CD4-positive, alpha-beta memory T cell (primary cell): Measurements from ENCODE around the gene TTC7B. TPM values are rescaled to one million over a fixed set of nuclear protein-coding genes. Genes with fewer than 3 reads are reported as not detected.

Experiments
- CTCF ChIA-PET: fragments of 350-600 bp; sonication (Branson Sonifier 250); formaldehyde crosslinking; loops from one replicate; lab custom pipeline; 2021; ENCODE audit warnings: inconsistent platforms; ENCODE audit not compliant: partially characterized antibody; lab: Charles Lee
- POLR2A ChIA-PET: fragments of 350-600 bp; sonication (Branson Sonifier 250); formaldehyde crosslinking; loops from one replicate; lab custom pipeline; 2021; ENCODE audit not compliant: partially characterized antibody; lab: Charles Lee
- DNase-seq, 5 donors: peaks; one replicate each; pipeline versions ENCODE4 v3.0.0 to v3.0.0-alpha.2; 2020 to 2022; ENCODE audit warnings: mixed read lengths in 1 of 5
- H3K27ac ChIP-seq: one replicate; pipeline ENCODE4 v1.7.0; 2013; ENCODE audit warnings: low read depth, low read length
- H3K27me3 ChIP-seq: 2 replicates; pipeline ENCODE4 v1.7.0; 2013; ENCODE audit warnings: mild to moderate bottlenecking, low read length, moderate library complexity; ENCODE audit not compliant: insufficient read depth
- H3K36me3 ChIP-seq: 2 replicates; pipeline ENCODE4 v1.7.0; 2013; ENCODE audit warnings: mild to moderate bottlenecking, low read length, moderate library complexity; ENCODE audit not compliant: insufficient read depth
- H3K4me1 ChIP-seq: 2 replicates; pipeline ENCODE4 v1.7.0; 2013; ENCODE audit warnings: mild to moderate bottlenecking, low read length, moderate library complexity; ENCODE audit not compliant: insufficient read depth
- H3K4me3 ChIP-seq, 2 donors: one replicate each; pipeline ENCODE4 v1.7.0; 2013; ENCODE audit warnings: low read length in 2 of 2, mild to moderate bottlenecking in 1 of 2
- H3K9me3 ChIP-seq, 2 donors: one replicate each; pipeline ENCODE4 v1.7.0; 2013; ENCODE audit warnings: low read length in 2 of 2, control low read depth in 1 of 2; ENCODE audit not compliant: control insufficient read depth in 1 of 2
- H3K27ac Mint-ChIP-seq, 7 donors: one replicate each; pipeline ENCODE4 v1.8.0; 2020 to 2021; ENCODE audit warnings: mixed read lengths in 7 of 7, mild to moderate bottlenecking in 6 of 7, inconsistent platforms in 3 of 7, moderate library complexity in 3 of 7
- H3K27me3 Mint-ChIP-seq, 2 donors: one replicate each; pipeline ENCODE4 v1.8.0; 2020 to 2021; ENCODE audit warnings: mixed read lengths in 2 of 2
- H3K36me3 Mint-ChIP-seq, 2 donors: one replicate each; pipeline ENCODE4 v1.8.0; 2020 to 2021; ENCODE audit warnings: mixed read lengths in 2 of 2, inconsistent platforms in 1 of 2, mild to moderate bottlenecking in 1 of 2
- H3K4me1 Mint-ChIP-seq, 4 donors: one replicate each; pipeline ENCODE4 v1.8.0; 2020 to 2021; ENCODE audit warnings: mixed read lengths in 4 of 4, mild to moderate bottlenecking in 1 of 4
- H3K4me3 Mint-ChIP-seq, 8 donors: one replicate each; pipeline ENCODE4 v1.8.0; 2020 to 2021; ENCODE audit warnings: mixed read lengths in 8 of 8, mild to moderate bottlenecking in 7 of 8, moderate library complexity in 6 of 8, inconsistent platforms in 3 of 8
- H3K9me3 Mint-ChIP-seq, 8 donors: one replicate each; pipeline ENCODE4 v1.8.0; 2020 to 2021; ENCODE audit warnings: mixed read lengths in 8 of 8, mild to moderate bottlenecking in 5 of 8, inconsistent platforms in 3 of 8, moderate library complexity in 1 of 8
- intact Hi-C: fragments of 100-400 bp; cut with micrococcal nuclease; formaldehyde crosslinking; loops from one replicate; pipeline ENCODE4 v1.15.1; 2023
- polyA plus RNA-seq, 2 donors: library from polyadenylated mRNA; unstranded; fragments of 300-500 nt; fragmentation: Illumina TruSeq; gene quantifications; one replicate each; pipeline ENCODE4 v1.2.3, GENCODE V29; 2021
- total RNA-seq, 2 experiments: library from RNA; stranded (reverse); gene quantifications; one replicate each; pipeline ENCODE4 v1.2.3, GENCODE V29; 2021

TTC7B gene
- total and polyA plus RNA-seq, 4 experiments from 2014 or later = 0.30 to 1.9 (median 1.5) TPM; not detected in 1

GRCh38 chr14:90544971-90545370 lies 271.3 kb downstream of the TTC7B start:
- H3K27me3 Mint-ChIP-seq = no peaks in the 10 kb centered on the region

GRCh38 chr14:90544566-90544965 lies 271.7 kb downstream of the TTC7B start:
- Histone ChIP-seq H3K9me3 (no peaks in the 10 kb centered on the region), H3K4me1 (no peaks in the 10 kb centered on the region), H3K27ac (no peak overlapping the region), H3K4me3 (no peak overlapping the region), H3K27me3 (no peaks in the 10 kb centered on the region), H3K36me3 (no peaks in the 10 kb centered on the region)
- intact Hi-C loops = no loop called here
- POLR2A ChIA-PET = no interaction called here
- Mint-ChIP-seq H3K9me3 (no peaks in the 10 kb centered on the region), H3K27me3 (no peaks in the 10 kb centered on the region), H3K36me3 (no peaks in the 10 kb centered on the region), H3K4me3 (no peak overlapping the region), H3K4me1 (no peaks in the 10 kb centered on the region), H3K27ac (no peak overlapping the region)
- DNase-seq = no peak
- CTCF ChIA-PET = no interaction called here

More at GRCh38 chr14:90544971-90545370, 271.3 kb downstream of the TTC7B start:
- Mint-ChIP-seq H3K4me1 (no peaks in the 10 kb centered on the region), H3K36me3 (no peaks in the 10 kb centered on the region), H3K9me3 (no peaks in the 10 kb centered on the region), H3K27ac (no peak overlapping the region), H3K4me3 (no peak overlapping the region)
- Histone ChIP-seq H3K9me3 (no peaks in the 10 kb centered on the region), H3K27ac (no peak overlapping the region), H3K27me3 (no peaks in the 10 kb centered on the region), H3K4me3 (no peak overlapping the region), H3K36me3 (no peaks in the 10 kb centered on the region), H3K4me1 (no peaks in the 10 kb centered on the region)
- ChIA-PET CTCF (no interaction called here), POLR2A (no interaction called here)
- DNase-seq = no peak
- intact Hi-C loops = no loop called here

DNA sequence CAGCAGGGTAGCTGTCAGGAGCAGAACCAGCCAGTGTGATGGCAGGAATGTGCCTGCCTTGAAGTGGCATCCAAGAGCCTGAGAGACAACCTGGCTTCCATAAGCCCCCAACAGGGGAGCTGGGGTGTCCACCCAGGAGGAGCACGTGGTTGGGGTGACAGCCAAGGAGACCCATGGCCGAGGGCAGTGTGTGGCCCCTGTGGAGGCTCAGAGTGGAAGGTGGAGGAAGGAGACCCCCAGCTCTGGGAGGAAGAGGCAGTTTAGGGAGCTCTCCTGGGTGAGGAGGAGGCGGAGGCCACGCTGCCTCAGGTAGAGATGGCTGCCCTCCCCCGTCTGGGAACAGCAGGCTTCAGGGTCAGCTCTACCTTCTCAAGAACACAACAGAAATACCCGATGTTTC lies 272.4 kb downstream of the TTC7B start:
- no peaks in the 10 kb centered on the region for H3K4me1 ChIP-seq
- no peak overlapping the region for H3K27ac ChIP-seq
- H3K27me3 Mint-ChIP-seq = no peaks in the 10 kb centered on the region
- no peaks in the 10 kb centered on the region for H3K36me3 ChIP-seq
- no peak overlapping the region for H3K4me3 ChIP-seq
- H3K27me3 ChIP-seq = no peaks in the 10 kb centered on the region
- H3K36me3 Mint-ChIP-seq = no peaks in the 10 kb centered on the region
- intact Hi-C loops = no loop called here
- H3K27ac Mint-ChIP-seq = no peak overlapping the region
- CTCF ChIA-PET = no interaction called here
- H3K4me3 Mint-ChIP-seq = no peak overlapping the region
- no peaks in the 10 kb centered on the region for H3K4me1 Mint-ChIP-seq
- no peaks in the 10 kb centered on the region for H3K9me3 Mint-ChIP-seq
- no peak for DNase-seq
- POLR2A ChIA-PET = no interaction called here
- H3K9me3 ChIP-seq = no peaks in the 10 kb centered on the region

DNA sequence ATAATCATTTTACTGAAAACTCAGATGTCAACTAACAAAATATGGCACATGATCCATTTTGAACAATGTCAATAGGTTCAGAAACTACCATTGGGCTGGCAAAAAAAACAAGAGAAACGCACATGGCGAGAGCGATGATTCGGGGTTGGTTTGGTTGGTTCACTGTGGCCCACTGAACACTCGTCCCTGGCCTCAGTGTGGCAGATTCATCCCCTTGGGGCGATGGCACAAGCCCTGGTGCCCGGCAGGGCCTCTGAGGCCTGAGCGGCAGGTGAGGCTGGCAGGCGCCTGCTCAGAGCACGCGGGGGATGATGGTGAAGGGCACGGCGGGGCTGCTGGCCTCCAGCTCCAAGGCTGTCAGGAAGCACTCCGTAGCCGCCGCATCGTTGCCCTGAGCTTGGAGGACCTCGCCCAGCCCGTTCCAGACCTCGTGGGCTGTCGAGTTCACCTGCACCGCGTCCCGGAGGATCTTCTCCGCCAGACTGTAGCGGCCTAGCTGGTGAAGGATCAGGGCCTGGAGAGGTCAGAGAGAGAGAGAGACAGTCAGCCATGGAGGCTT lies 275.1 kb downstream of the TTC7B start:
- no peaks in the 10 kb centered on the region for H3K4me1 Mint-ChIP-seq
- Histone ChIP-seq H3K9me3 (no peaks in the 10 kb centered on the region), H3K27me3 (no peaks in the 10 kb centered on the region), H3K4me1 (no peaks in the 10 kb centered on the region), H3K27ac (no peak overlapping the region), H3K36me3 (no peaks in the 10 kb centered on the region), H3K4me3 (no peak overlapping the region)
- H3K36me3 Mint-ChIP-seq = no peaks in the 10 kb centered on the region
- CTCF ChIA-PET = no interaction called here
- DNase-seq = no peak
- no peak overlapping the region for H3K4me3 Mint-ChIP-seq
- no peaks in the 10 kb centered on the region for H3K27me3 Mint-ChIP-seq
- H3K27ac Mint-ChIP-seq = no peak overlapping the region
- H3K9me3 Mint-ChIP-seq = no peaks in the 10 kb centered on the region
- intact Hi-C loops = no loop called here
- POLR2A ChIA-PET = no interaction called here

GRCh38 chr14:90540437-90540836 lies 275.8 kb downstream of the TTC7B start:
- intact Hi-C loops = no loop called here
- POLR2A ChIA-PET = no interaction called here

DNA sequence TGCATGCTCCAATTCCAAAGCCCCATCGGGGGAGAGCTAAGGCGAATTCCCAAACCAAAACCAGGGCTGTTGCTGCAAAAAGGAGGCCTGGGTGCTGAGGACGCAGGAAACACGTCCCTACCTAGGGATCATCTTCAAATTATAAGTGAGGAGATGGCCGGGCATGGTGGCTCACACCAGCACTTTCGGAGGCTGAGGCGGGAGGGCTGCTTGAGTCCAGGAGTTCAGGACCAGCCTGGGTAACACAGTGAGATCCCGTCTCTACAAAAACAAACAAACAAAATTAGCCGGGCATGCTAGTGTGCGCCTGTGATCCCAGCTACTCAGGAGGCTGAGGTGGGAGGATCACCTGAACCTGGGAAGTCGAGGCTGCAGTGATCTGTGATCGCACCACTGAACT lies 276.2 kb downstream of the TTC7B start:
- DNase-seq = no peak
- POLR2A ChIA-PET = no interaction called here
- H3K27ac ChIP-seq = no peak overlapping the region
- Mint-ChIP-seq H3K27me3 (no peaks in the 10 kb centered on the region), H3K36me3 (no peaks in the 10 kb centered on the region), H3K4me3 (no peak overlapping the region), H3K27ac (no peak overlapping the region), H3K9me3 (no peaks in the 10 kb centered on the region), H3K4me1 (no peaks in the 10 kb centered on the region)
- H3K36me3 ChIP-seq = no peaks in the 10 kb centered on the region
- no peaks in the 10 kb centered on the region for H3K4me1 ChIP-seq
- CTCF ChIA-PET = no interaction called here
- intact Hi-C loops = no loop called here
- no peaks in the 10 kb centered on the region for H3K9me3 ChIP-seq
- H3K27me3 ChIP-seq = no peaks in the 10 kb centered on the region
- H3K4me3 ChIP-seq = no peak overlapping the region

More at GRCh38 chr14:90540437-90540836, 275.8 kb downstream of the TTC7B start:
- no peaks in the 10 kb centered on the region for H3K36me3 Mint-ChIP-seq
- H3K4me1 ChIP-seq = no peaks in the 10 kb centered on the region
- H3K36me3 ChIP-seq = no peaks in the 10 kb centered on the region
- H3K27me3 Mint-ChIP-seq = no peaks in the 10 kb centered on the region
- H3K4me3 Mint-ChIP-seq = no peak overlapping the region
- CTCF ChIA-PET = no interaction called here
- H3K9me3 Mint-ChIP-seq = no peaks in the 10 kb centered on the region
- no peaks in the 10 kb centered on the region for H3K27me3 ChIP-seq
- H3K27ac Mint-ChIP-seq = no peak overlapping the region
- no peaks in the 10 kb centered on the region for H3K9me3 ChIP-seq
- H3K27ac ChIP-seq = no peak overlapping the region
- no peak for DNase-seq
- H3K4me1 Mint-ChIP-seq = no peaks in the 10 kb centered on the region
- H3K4me3 ChIP-seq = no peak overlapping the region

DNA sequence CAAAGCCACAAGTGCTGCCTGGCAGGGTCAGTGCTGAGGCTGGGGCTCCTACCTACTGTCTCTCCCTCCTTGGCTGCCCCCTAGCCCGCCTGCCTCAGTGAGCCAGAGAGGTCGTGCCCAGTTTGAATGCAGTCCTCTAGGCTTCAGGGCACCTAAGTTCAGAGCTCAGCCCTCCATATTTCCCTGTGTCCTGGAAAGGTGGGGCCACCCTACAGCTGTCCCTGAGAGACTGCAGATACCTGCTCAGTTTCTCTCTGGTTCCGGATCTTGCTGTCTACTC lies 276.8 kb downstream of the TTC7B start:
- Histone ChIP-seq H3K4me1 (no peaks in the 10 kb centered on the region), H3K27me3 (no peaks in the 10 kb centered on the region), H3K4me3 (no peak overlapping the region), H3K9me3 (no peaks in the 10 kb centered on the region), H3K36me3 (no peaks in the 10 kb centered on the region), H3K27ac (no peak overlapping the region)
- Mint-ChIP-seq H3K4me3 (no peak overlapping the region), H3K27ac (no peak overlapping the region), H3K36me3 (no peaks in the 10 kb centered on the region), H3K9me3 (no peaks in the 10 kb centered on the region), H3K27me3 (no peaks in the 10 kb centered on the region), H3K4me1 (no peaks in the 10 kb centered on the region)
- ChIA-PET CTCF (no interaction called here), POLR2A (no interaction called here)
- DNase-seq = no peak
- intact Hi-C loops = no loop called here
